Measurements from ENCODE around the gene ZNF74.

GRCh38 chr22:20423008-20423905 is 29.3 kb downstream of the ZNF74 start:
- TF ChIP-seq CTCF (IDR thresholded peaks at IDR 0.05), result no peak
- no peak for TF ChIP-seq EP300 (IDR thresholded peaks at IDR 0.05)

Data from sigmoid colon (tissue), 4 donors.